HepG2 (cell line): ENCODE measurements around the gene ALDH3B2. TPM values are rescaled to one million over a fixed set of nuclear protein-coding genes. Genes with fewer than 3 reads are reported as not detected.

ENCODE experiments used
- CC2D1A ChIP-seq: sonication (generic); formaldehyde crosslinking; IDR thresholded peaks from 2 replicates; pipeline ENCODE4 v1.8.1; 2023; ENCODE audit warnings: mild to moderate bottlenecking, missing genetic modification reagents
- CTCF ChIP-seq: sonication (generic); formaldehyde crosslinking; IDR thresholded peaks from 2 replicates; pipeline ENCODE4 v1.5.0; 2020; ENCODE audit warnings: mild to moderate bottlenecking, missing genetic modification reagents, moderate library complexity
- FOSL2 ChIP-seq: sonication (generic); formaldehyde crosslinking; IDR thresholded peaks from 2 replicates; pipeline ENCODE4 v1.4.0; 2020; ENCODE audit warnings: missing genetic modification reagents
- ISL2 ChIP-seq: sonication (generic); formaldehyde crosslinking; IDR thresholded peaks from 2 replicates; pipeline ENCODE4 v1.5.0; 2020; ENCODE audit warnings: missing genetic modification reagents
- JARID2 ChIP-seq: sonication (generic); formaldehyde crosslinking; IDR thresholded peaks from 2 replicates; pipeline ENCODE4 v1.8.1; 2023; ENCODE audit warnings: missing genetic modification reagents, inconsistent platforms; ENCODE audit not compliant: insufficient replicate concordance
- KAT2B ChIP-seq: fragments of 150-350 bp; IDR thresholded peaks from 2 replicates; pipeline ENCODE4 v1.6.1; 2014; ENCODE audit warnings: low read depth, low read length, borderline replicate concordance
- NRL ChIP-seq: sonication (generic); formaldehyde crosslinking; IDR thresholded peaks from 2 replicates; pipeline ENCODE4 v1.5.0; 2020; ENCODE audit warnings: missing genetic modification reagents, mild to moderate bottlenecking, moderate library complexity, borderline replicate concordance
- SATB2 ChIP-seq: sonication (generic); formaldehyde crosslinking; IDR thresholded peaks from 2 replicates; pipeline ENCODE4 v1.5.0; 2020; ENCODE audit warnings: missing genetic modification reagents
- THAP9 ChIP-seq: sonication (generic); formaldehyde crosslinking; IDR thresholded peaks from 2 replicates; pipeline ENCODE4; 2020; ENCODE audit warnings: missing genetic modification reagents, mild to moderate bottlenecking, borderline replicate concordance
- TSC22D2 ChIP-seq: sonication (generic); formaldehyde crosslinking; IDR thresholded peaks from 2 replicates; pipeline ENCODE4 v1.5.1; 2020; ENCODE audit warnings: missing genetic modification reagents, mild to moderate bottlenecking, borderline replicate concordance
- ZMYM2 ChIP-seq: sonication (generic); formaldehyde crosslinking; IDR thresholded peaks from 2 replicates; pipeline ENCODE4 v1.8.0; 2022; ENCODE audit warnings: mild to moderate bottlenecking, missing genetic modification reagents
- ZNF543 ChIP-seq: sonication (generic); formaldehyde crosslinking; IDR thresholded peaks from 2 replicates; pipeline ENCODE4 v1.4.0; 2020; ENCODE audit warnings: mild to moderate bottlenecking, missing genetic modification reagents
- ZNF7 ChIP-seq: IDR thresholded peaks from 2 replicates; pipeline ENCODE4 v1.6.1; 2016; ENCODE audit warnings: missing biosample characterization, missing genetic modification reagents
- polyA plus RNA-seq, 8 experiments: library from polyadenylated mRNA; depleted of rRNA in 3 of 8; stranded (reverse) in 7 of 8; unstranded in 1 of 8; fragments of >200 nt; fragmentation: Illumina TruSeq in 4 of 8; extraction: Trizol in 4 of 8; gene quantifications; 2 replicates each; pipeline versions ENCODE4 v1.2.1 to v1.2.3, GENCODE V29; 2011 to 2016; ENCODE audit warnings: low read depth in 4 of 8, missing spikeins in 1 of 8, mixed read lengths in 1 of 8; ENCODE audit not compliant: insufficient read depth in 1 of 8
- total RNA-seq, 5 experiments: library from RNA; depleted of rRNA; stranded (reverse); fragments of >200 nt; fragmentation: Illumina TruSeq; extraction: Trizol; gene quantifications; 2 replicates each; pipeline ENCODE4 v1.2.3, GENCODE V29; 2016; ENCODE audit warnings: low read depth in 1 of 5
- TF ChIP-seq, protein P1 (sequence below): sonication (generic); formaldehyde crosslinking; IDR thresholded peaks from 2 replicates; pipeline ENCODE4 v1.8.0; 2023; ENCODE audit warnings: mild to moderate bottlenecking, missing genetic modification reagents
- TF ChIP-seq, protein P2 (sequence below): sonication (generic); formaldehyde crosslinking; IDR thresholded peaks from 2 replicates; pipeline ENCODE4 v1.8.0; 2022; ENCODE audit warnings: missing genetic modification reagents, mild to moderate bottlenecking, inconsistent platforms, borderline replicate concordance
- TF ChIP-seq, protein P3 (sequence below): sonication (generic); formaldehyde crosslinking; IDR thresholded peaks from 2 replicates; pipeline ENCODE4 v1.4.0; 2020; ENCODE audit warnings: mild to moderate bottlenecking, missing genetic modification reagents

Gene ALDH3B2
- total and polyA plus RNA-seq, 2 of the 13 experiments (the other 11 are each of a cell fraction or from before 2014, with no cell fraction given) = not detected

GRCh38 chr11:67629386-67630227 lies 44.8 kb downstream of the ALDH3B2 start, which contains the start of gene NUDT8 (continued):
- TF ChIP-seq, protein P1, sequence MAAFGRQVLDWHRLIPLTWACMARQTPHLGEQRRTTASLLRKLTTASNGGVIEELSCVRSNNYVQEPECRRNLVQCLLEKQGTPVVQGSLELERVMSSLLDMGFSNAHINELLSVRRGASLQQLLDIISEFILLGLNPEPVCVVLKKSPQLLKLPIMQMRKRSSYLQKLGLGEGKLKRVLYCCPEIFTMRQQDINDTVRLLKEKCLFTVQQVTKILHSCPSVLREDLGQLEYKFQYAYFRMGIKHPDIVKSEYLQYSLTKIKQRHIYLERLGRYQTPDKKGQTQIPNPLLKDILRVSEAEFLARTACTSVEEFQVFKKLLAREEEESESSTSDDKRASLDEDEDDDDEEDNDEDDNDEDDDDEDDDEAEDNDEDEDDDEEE (CRISPR knock-in tag) = no peak
- TF ChIP-seq ZNF7 (CRISPR knock-in tag) (no peak), SATB2 (CRISPR knock-in tag) (no peak), ZMYM2 (CRISPR knock-in tag) (peak; percentile 56; the same call in 1 of the 2 replicates), ISL2 (no peak), NRL (CRISPR knock-in tag) (peak; percentile 87), JARID2 (peak; percentile 79), TSC22D2 (CRISPR knock-in tag) (peak; percentile 67; the same call in 1 of the 2 replicates), THAP9 (CRISPR knock-in tag) (no peak; the same call in 1 of the 2 replicates), KAT2B (no peak), CTCF (CRISPR knock-in tag) (peak; percentile 90), ZNF543 (CRISPR knock-in tag) (peak; percentile 94), FOSL2 (CRISPR knock-in tag) (peak; percentile 46; the same call in 1 of the 2 replicates), CC2D1A (no peak)
- TF ChIP-seq, protein P2, sequence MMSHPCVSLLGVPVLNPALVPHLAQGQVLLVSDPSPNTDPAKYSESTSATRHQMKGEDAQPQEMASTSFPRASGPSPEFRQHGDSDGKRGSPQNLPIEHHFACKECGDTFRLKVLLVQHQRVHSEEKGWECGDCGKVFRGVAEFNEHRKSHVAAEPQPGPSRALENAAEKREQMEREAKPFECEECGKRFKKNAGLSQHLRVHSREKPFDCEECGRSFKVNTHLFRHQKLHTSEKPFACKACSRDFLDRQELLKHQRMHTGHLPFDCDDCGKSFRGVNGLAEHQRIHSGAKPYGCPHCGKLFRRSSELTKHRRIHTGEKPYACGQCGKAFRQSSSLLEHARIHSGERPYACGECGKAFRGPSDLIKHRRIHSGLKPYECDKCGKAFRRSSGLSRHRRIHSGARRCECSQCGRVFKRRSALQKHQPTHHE (CRISPR knock-in tag) = 0 out of 2 replicates have a peak, but pooled peaks have one; percentile 29
- TF ChIP-seq, protein P3, sequence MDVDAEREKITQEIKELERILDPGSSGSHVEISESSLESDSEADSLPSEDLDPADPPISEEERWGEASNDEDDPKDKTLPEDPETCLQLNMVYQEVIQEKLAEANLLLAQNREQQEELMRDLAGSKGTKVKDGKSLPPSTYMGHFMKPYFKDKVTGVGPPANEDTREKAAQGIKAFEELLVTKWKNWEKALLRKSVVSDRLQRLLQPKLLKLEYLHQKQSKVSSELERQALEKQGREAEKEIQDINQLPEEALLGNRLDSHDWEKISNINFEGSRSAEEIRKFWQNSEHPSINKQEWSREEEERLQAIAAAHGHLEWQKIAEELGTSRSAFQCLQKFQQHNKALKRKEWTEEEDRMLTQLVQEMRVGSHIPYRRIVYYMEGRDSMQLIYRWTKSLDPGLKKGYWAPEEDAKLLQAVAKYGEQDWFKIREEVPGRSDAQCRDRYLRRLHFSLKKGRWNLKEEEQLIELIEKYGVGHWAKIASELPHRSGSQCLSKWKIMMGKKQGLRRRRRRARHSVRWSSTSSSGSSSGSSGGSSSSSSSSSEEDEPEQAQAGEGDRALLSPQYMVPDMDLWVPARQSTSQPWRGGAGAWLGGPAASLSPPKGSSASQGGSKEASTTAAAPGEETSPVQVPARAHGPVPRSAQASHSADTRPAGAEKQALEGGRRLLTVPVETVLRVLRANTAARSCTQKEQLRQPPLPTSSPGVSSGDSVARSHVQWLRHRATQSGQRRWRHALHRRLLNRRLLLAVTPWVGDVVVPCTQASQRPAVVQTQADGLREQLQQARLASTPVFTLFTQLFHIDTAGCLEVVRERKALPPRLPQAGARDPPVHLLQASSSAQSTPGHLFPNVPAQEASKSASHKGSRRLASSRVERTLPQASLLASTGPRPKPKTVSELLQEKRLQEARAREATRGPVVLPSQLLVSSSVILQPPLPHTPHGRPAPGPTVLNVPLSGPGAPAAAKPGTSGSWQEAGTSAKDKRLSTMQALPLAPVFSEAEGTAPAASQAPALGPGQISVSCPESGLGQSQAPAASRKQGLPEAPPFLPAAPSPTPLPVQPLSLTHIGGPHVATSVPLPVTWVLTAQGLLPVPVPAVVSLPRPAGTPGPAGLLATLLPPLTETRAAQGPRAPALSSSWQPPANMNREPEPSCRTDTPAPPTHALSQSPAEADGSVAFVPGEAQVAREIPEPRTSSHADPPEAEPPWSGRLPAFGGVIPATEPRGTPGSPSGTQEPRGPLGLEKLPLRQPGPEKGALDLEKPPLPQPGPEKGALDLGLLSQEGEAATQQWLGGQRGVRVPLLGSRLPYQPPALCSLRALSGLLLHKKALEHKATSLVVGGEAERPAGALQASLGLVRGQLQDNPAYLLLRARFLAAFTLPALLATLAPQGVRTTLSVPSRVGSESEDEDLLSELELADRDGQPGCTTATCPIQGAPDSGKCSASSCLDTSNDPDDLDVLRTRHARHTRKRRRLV (CRISPR knock-in tag) = no peak; the same call in 1 of the 2 replicates
